Endothelial cell of umbilical vein (primary cell): Measurements from ENCODE around the gene PYGB. TPM values are rescaled to one million over a fixed set of nuclear protein-coding genes. Genes with fewer than 3 reads are reported as not detected.

Experiments used
- BruUV-seq: library from RNA; stranded (reverse); fragments of 400-500 nt; replicated peaks from 2 replicates; lab custom pipeline; 2021; lab: Mats Ljungman, UMichigan
- CTCF ChIA-PET: fragments of 300-600, 350-600 bp; sonication (Branson Sonifier 250); formaldehyde crosslinking; loops from one replicate; lab custom pipeline; 2021; ENCODE audit warnings: antibody characterized with exemption, inconsistent platforms; lab: Charles Lee
- POLR2A ChIA-PET: fragments of 300-600, 350-600 bp; sonication (Branson Sonifier 250); formaldehyde crosslinking; loops from one replicate; lab custom pipeline; 2021; ENCODE audit warnings: antibody characterized with exemption, inconsistent platforms; lab: Charles Lee
- DNase-seq: peaks from one replicate; pipeline ENCODE4 v3.0.0-alpha.2; 2011; ENCODE audit warnings: low read depth, low spot score
- FAIRE-seq: peaks from 2 replicates; lab custom pipeline; 2011; peaks lifted over from hg19 to GRCh38; lab: Jason Lieb, UNC
- H2AFZ ChIP-seq: 2 replicates; pipeline ENCODE4 v1.6.0; 2012; ENCODE audit warnings: low read depth, low read length, control low read depth, inconsistent platforms
- H3K27ac ChIP-seq: 2 replicates; pipeline ENCODE4 v1.5.1; 2011; ENCODE audit warnings: low read depth, mild to moderate bottlenecking, control low read depth, low read length, moderate library complexity; ENCODE audit not compliant: insufficient read depth
- H3K27me3 ChIP-seq, 2 experiments: 2 replicates each; pipeline versions ENCODE4 v1.6.0 to v1.6.1; 2011; ENCODE audit warnings: low read length in 2 of 2, mixed read lengths in 1 of 2; ENCODE audit not compliant: control insufficient read depth in 2 of 2, insufficient read depth in 2 of 2
- H3K36me3 ChIP-seq, 2 experiments: 2 replicates in 1 of 2; 3 replicates in 1 of 2; pipeline ENCODE4 v1.5.1; 2011; ENCODE audit warnings: low read length in 2 of 2, mild to moderate bottlenecking in 1 of 2, moderate library complexity in 1 of 2; ENCODE audit not compliant: control insufficient read depth in 2 of 2, insufficient read depth in 2 of 2; ENCODE audit errors: extremely low read depth in 1 of 2
- H3K4me1 ChIP-seq: 3 replicates; pipeline ENCODE4 v1.5.1; 2011; ENCODE audit warnings: mild to moderate bottlenecking, low read length; ENCODE audit not compliant: control insufficient read depth, insufficient read depth; ENCODE audit errors: extremely low read depth
- H3K4me2 ChIP-seq: 2 replicates; pipeline ENCODE4 v1.6.1; 2011; ENCODE audit warnings: low read length, control low read depth, mixed read lengths; ENCODE audit not compliant: insufficient read depth
- H3K4me3 ChIP-seq, 3 experiments: fragments of 200-600 bp in 1 of 3; sonication (generic), shearing (Covaris generic) in 1 of 3; replicated peaks in 1 of 3; 2 replicates each; pipeline ENCODE4 v1.5.1; 2011 to 2016; ENCODE audit warnings: control low read depth in 3 of 3, low read length in 3 of 3, mild to moderate bottlenecking in 2 of 3, inconsistent platforms in 1 of 3, low read depth in 1 of 3, moderate library complexity in 1 of 3; ENCODE audit not compliant: insufficient read depth in 1 of 3
- H3K79me2 ChIP-seq: 2 replicates; pipeline ENCODE4 v1.6.0; 2012; ENCODE audit warnings: low read length, inconsistent platforms; ENCODE audit not compliant: control insufficient read depth, insufficient read depth
- H3K9ac ChIP-seq: replicated peaks from 2 replicates; pipeline ENCODE3; 2011; ENCODE audit warnings: low read length, control low read depth; ENCODE audit not compliant: insufficient read depth; ENCODE audit errors: extremely low read depth
- H3K9me1 ChIP-seq: replicated peaks from 3 replicates; pipeline ENCODE4 v1.6.0; 2011; ENCODE audit warnings: mild to moderate bottlenecking, low read length; ENCODE audit not compliant: control insufficient read depth, insufficient read depth; ENCODE audit errors: extremely low read depth
- H3K9me3 ChIP-seq: replicated peaks from 2 replicates; pipeline ENCODE4 v1.5.1; 2012; ENCODE audit warnings: low read length, inconsistent platforms; ENCODE audit not compliant: control insufficient read depth, insufficient read depth
- H4K20me1 ChIP-seq: replicated peaks from 2 replicates; pipeline ENCODE3; 2011; ENCODE audit warnings: mild to moderate bottlenecking, low read length; ENCODE audit not compliant: control insufficient read depth, insufficient read depth; ENCODE audit errors: extremely low read depth
- EZH2 ChIP-seq: IDR thresholded peaks from 2 replicates; pipeline ENCODE4 v1.6.1; 2012; ENCODE audit warnings: borderline replicate concordance, low read depth, mild to moderate bottlenecking, moderate library complexity, low read length, inconsistent platforms; ENCODE audit not compliant: severe bottlenecking
- FOS ChIP-seq: IDR thresholded peaks from 2 replicates; pipeline ENCODE4 v1.6.1; 2011; ENCODE audit warnings: mild to moderate bottlenecking, low read length, moderate library complexity, borderline replicate concordance; ENCODE audit not compliant: insufficient read depth
- GATA2 ChIP-seq: IDR thresholded peaks from 2 replicates; pipeline ENCODE4 v1.7.0; 2011; ENCODE audit warnings: low read depth, mild to moderate bottlenecking, moderate library complexity, mixed read lengths, low read length; ENCODE audit not compliant: insufficient read length, insufficient read depth
- JUN ChIP-seq: IDR thresholded peaks from 2 replicates; pipeline ENCODE4 v1.6.1; 2011; ENCODE audit warnings: borderline replicate concordance, low read depth; ENCODE audit not compliant: insufficient read length, insufficient read depth
- MYC ChIP-seq: IDR thresholded peaks from one replicate; pipeline ENCODE4 v1.6.1; 2011; ENCODE audit warnings: mild to moderate bottlenecking, low read depth, low read length
- POLR2A ChIP-seq: IDR thresholded peaks from 2 replicates; pipeline ENCODE4 v1.6.1; 2012; ENCODE audit warnings: low read depth, mild to moderate bottlenecking, control low read depth, low read length
- POLR2AphosphoS5 ChIP-seq: IDR thresholded peaks from 2 replicates; pipeline ENCODE4 v1.6.1; 2012; ENCODE audit warnings: low read depth, mild to moderate bottlenecking, control low read depth, low read length, moderate library complexity; ENCODE audit not compliant: insufficient read depth
- dilution Hi-C: fragments of 300-500 bp; cut with MboI; formaldehyde crosslinking; loops from one replicate; pipeline ENCODE4 v1.15.0; 2019; ENCODE audit warnings: low sequenced_read_pairs; ENCODE audit not compliant: extremely low pct_ligation_motif_present
- intact Hi-C: fragments of 100-400 bp; cut with micrococcal nuclease; formaldehyde crosslinking; loops from one replicate; pipeline ENCODE4 v1.10.0; 2022
- polyA plus RNA-seq, 4 experiments: library from polyadenylated mRNA; depleted of rRNA in 3 of 4; stranded (reverse) in 3 of 4; unstranded in 1 of 4; fragments of >200 nt; gene quantifications; 2 replicates each; pipeline versions ENCODE4 v1.2.1 to v1.2.3, GENCODE V29; 2011 to 2012; ENCODE audit warnings: missing spikeins in 1 of 4
- total RNA-seq: library from RNA; stranded (reverse); gene quantifications from 2 replicates; pipeline ENCODE4 v1.2.3, GENCODE V29; 2021
- TF ChIP-seq, protein P1 (sequence below): IDR thresholded peaks from 2 replicates; pipeline ENCODE4 v1.6.1; 2011; ENCODE audit not compliant: insufficient read depth, insufficient read length
- TF ChIP-seq, protein P2 (sequence below), 2 donors: IDR thresholded peaks; 1 replicate in 1 of 2; 2 replicates in 1 of 2; pipeline ENCODE4 v1.5.1; 2011; ENCODE audit warnings: low read length in 2 of 2, mild to moderate bottlenecking in 2 of 2, moderate library complexity in 2 of 2, control low read depth in 1 of 2, inconsistent platforms in 1 of 2, low read depth in 1 of 2; ENCODE audit not compliant: insufficient read depth in 1 of 2; ENCODE audit errors: extremely low read depth in 1 of 2

PYGB gene
- total and polyA plus RNA-seq, 2 donors (not counting 3 experiments of a cell fraction or from before 2014, with no cell fraction given) = 36.1 to 60.2 TPM

DNA sequence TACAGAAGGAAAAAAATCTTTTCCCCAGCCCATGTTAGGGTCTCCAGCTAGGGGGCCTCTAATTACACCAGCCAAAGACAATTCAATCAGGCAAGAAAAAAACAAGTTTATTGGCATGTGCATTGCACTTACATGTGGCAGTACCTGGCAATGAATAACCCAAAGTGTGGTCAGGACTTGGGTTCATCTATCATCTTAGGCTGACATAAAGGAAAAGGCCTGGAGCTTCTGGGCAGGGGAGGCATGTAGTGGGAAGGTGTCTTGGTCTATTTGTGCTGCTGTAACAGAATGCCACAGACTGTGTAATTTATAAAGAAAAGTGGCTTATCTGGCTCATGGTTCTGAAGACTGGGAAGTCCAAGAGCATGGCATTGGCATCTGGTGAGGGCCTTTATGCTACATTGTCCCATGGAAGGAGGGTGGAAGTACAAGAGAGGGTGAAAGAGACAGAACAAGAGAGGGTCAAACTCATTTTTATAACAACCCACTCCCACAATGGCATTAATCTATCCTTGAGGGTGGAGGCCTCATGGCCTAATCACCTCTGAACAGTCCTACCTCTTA lies 4.4 kb upstream of the PYGB start:
- DNase-seq (no peak), FAIRE-seq (no peak)
- Histone ChIP-seq H3K36me3 (no peaks in the 10 kb centered on the region), H3K9ac (no peak overlapping the region), H3K4me1 (peaks cover 3% of the 10 kb centered on the region), H3K79me2 (no peaks in the 10 kb centered on the region), H3K4me3 (no peak overlapping the region), H3K27me3 (no peaks in the 10 kb centered on the region), H3K4me2 (no peak overlapping the region), H3K9me3 (no peaks in the 10 kb centered on the region), H3K27ac (no peak overlapping the region), H4K20me1 (no peaks in the 10 kb centered on the region), H2AFZ (no peak overlapping the region), H3K9me1 (no peaks in the 10 kb centered on the region)
- ChIA-PET CTCF (interaction anchor here (1.3 kb wide), 1 partner anchor 8 kb away, joined by 3 read pairs; no protein-coding TSS in a partner anchor), POLR2A (no interaction called here)
- no peak for TF ChIP-seq EZH2
- TF ChIP-seq, protein P1, sequence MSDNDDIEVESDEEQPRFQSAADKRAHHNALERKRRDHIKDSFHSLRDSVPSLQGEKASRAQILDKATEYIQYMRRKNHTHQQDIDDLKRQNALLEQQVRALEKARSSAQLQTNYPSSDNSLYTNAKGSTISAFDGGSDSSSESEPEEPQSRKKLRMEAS = no peak
- TF ChIP-seq JUN = no peak
- no peak for TF ChIP-seq GATA2
- no peak for TF ChIP-seq FOS
- no peak for TF ChIP-seq MYC
- dilution Hi-C loops = no loop called here
- intact Hi-C loops = no loop called here
- no TSS peak for BruUV-seq

GRCh38 chr20:25244976-25245375 lies 2.9 kb upstream of the PYGB start:
- FAIRE-seq (no peak), DNase-seq (no peak)
- Histone ChIP-seq H2AFZ (no peak overlapping the region), H3K9me3 (no peaks in the 10 kb centered on the region), H3K79me2 (peaks cover 13% of the 10 kb centered on the region), H3K4me3 (no peak overlapping the region), H3K9me1 (no peaks in the 10 kb centered on the region), H4K20me1 (no peaks in the 10 kb centered on the region), H3K9ac (no peak overlapping the region), H3K4me1 (peaks cover 7% of the 10 kb centered on the region), H3K27ac (no peak overlapping the region), H3K36me3 (no peaks in the 10 kb centered on the region), H3K27me3 (no peaks in the 10 kb centered on the region), H3K4me2 (no peak overlapping the region)
- CTCF ChIA-PET = interaction anchor here (0.8 to 4.6 kb wide), 2 partner anchors 12 to 21 kb away, joined by 3 to 93 read pairs; no protein-coding TSS in a partner anchor
- POLR2A ChIA-PET = no interaction called here
- intact Hi-C loops = loop anchor here (5.0 kb wide), 1 partner anchor 188 kb away; the partner anchor contains the start of gene ACSS1
- dilution Hi-C loops = no loop called here
- BruUV-seq = no TSS peak
- TF ChIP-seq, protein P1 = no peak
- TF ChIP-seq GATA2 (no peak), MYC (no peak), FOS (no peak), POLR2A (no peak), POLR2AphosphoS5 (no peak), EZH2 (no peak), JUN (no peak)
- TF ChIP-seq, protein P2, sequence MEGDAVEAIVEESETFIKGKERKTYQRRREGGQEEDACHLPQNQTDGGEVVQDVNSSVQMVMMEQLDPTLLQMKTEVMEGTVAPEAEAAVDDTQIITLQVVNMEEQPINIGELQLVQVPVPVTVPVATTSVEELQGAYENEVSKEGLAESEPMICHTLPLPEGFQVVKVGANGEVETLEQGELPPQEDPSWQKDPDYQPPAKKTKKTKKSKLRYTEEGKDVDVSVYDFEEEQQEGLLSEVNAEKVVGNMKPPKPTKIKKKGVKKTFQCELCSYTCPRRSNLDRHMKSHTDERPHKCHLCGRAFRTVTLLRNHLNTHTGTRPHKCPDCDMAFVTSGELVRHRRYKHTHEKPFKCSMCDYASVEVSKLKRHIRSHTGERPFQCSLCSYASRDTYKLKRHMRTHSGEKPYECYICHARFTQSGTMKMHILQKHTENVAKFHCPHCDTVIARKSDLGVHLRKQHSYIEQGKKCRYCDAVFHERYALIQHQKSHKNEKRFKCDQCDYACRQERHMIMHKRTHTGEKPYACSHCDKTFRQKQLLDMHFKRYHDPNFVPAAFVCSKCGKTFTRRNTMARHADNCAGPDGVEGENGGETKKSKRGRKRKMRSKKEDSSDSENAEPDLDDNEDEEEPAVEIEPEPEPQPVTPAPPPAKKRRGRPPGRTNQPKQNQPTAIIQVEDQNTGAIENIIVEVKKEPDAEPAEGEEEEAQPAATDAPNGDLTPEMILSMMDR (IDR thresholded peaks at IDR 0.05; ENCODE audit: extremely low read depth in 1 of 2, insufficient read depth in 1 of 2, low read depth in 1 of 2, low read length in 2 of 2) = no peak
